IMR-90 (cell line): ENCODE measurements around the gene DYNC1LI2. TPM values are rescaled to one million over a fixed set of nuclear protein-coding genes. Genes with fewer than 3 reads are reported as not detected.

ENCODE experiments used
- ATAC-seq: fragments of 200-7000 bp; cut with Tn5 transposase; 2 replicates; pipeline ENCODE4 v1.9.1; 2020; ENCODE audit warnings: low read depth, mild to moderate bottlenecking, moderate library complexity
- BruUV-seq: library from RNA; stranded (reverse); fragments of 400-500 nt; replicated peaks from 2 replicates; lab custom pipeline; 2021; lab: Mats Ljungman, UMichigan
- CTCF ChIA-PET: fragments of 300-600 bp; formaldehyde crosslinking; extraction: SDS; loops from one replicate; lab custom pipeline; 2021; ENCODE audit warnings: antibody characterized with exemption; lab: Yijun Ruan, JAX
- POLR2A ChIA-PET: fragments of 300-600 bp; sonication (Branson Sonifier 250); formaldehyde crosslinking; loops from one replicate; lab custom pipeline; 2022; ENCODE audit warnings: antibody characterized with exemption; ENCODE audit not compliant: unreplicated experiment; lab: Charles Lee
- DNase-seq: peaks from one replicate; pipeline ENCODE4 v3.0.0; 2013
- H2AFZ ChIP-seq: replicated peaks from 2 replicates; pipeline ENCODE3; 2013; ENCODE audit warnings: low read length, mild to moderate bottlenecking; ENCODE audit not compliant: poor library complexity
- H2AK5ac ChIP-seq: 2 replicates; pipeline ENCODE4 v1.6.1; 2013; ENCODE audit warnings: low read depth, low read length, inconsistent platforms
- H2AK9ac ChIP-seq: replicated peaks from 2 replicates; pipeline ENCODE3; 2013; ENCODE audit warnings: mild to moderate bottlenecking, low read depth, low read length, moderate library complexity; ENCODE audit not compliant: poor library complexity
- H2BK120ac ChIP-seq: 2 replicates; pipeline ENCODE4 v1.6.1; 2013; ENCODE audit warnings: low read depth, low read length, inconsistent platforms
- H2BK15ac ChIP-seq: 3 replicates; pipeline ENCODE4 v1.6.1; 2013; ENCODE audit warnings: low read depth, low read length, inconsistent platforms
- H2BK20ac ChIP-seq: 2 replicates; pipeline ENCODE4 v1.6.1; 2013; ENCODE audit warnings: low read depth, mild to moderate bottlenecking, inconsistent platforms, low read length, moderate library complexity
- H2BK5ac ChIP-seq: 2 replicates; pipeline ENCODE4 v1.6.1; 2013; ENCODE audit warnings: mild to moderate bottlenecking, low read depth, low read length, inconsistent platforms; ENCODE audit not compliant: poor library complexity, severe bottlenecking
- H3K14ac ChIP-seq: replicated peaks from 2 replicates; pipeline ENCODE4 v1.6.1; 2013; ENCODE audit warnings: low read depth, low read length, inconsistent platforms
- H3K18ac ChIP-seq: 2 replicates; pipeline ENCODE4 v1.6.1; 2013; ENCODE audit warnings: low read depth, low read length, control low read depth
- H3K23ac ChIP-seq: 2 replicates; pipeline ENCODE4 v1.6.1; 2013; ENCODE audit warnings: low read depth, low read length, inconsistent platforms
- H3K27ac ChIP-seq: 2 replicates; pipeline ENCODE4 v1.5.1; 2013; ENCODE audit warnings: mild to moderate bottlenecking, control low read depth, low read length; ENCODE audit not compliant: insufficient read depth
- H3K27me3 ChIP-seq: 2 replicates; pipeline ENCODE4 v1.6.1; 2013; ENCODE audit warnings: low read length; ENCODE audit not compliant: control insufficient read depth, insufficient read depth
- H3K36me3 ChIP-seq: 2 replicates; pipeline ENCODE4 v1.6.1; 2013; ENCODE audit warnings: low read length, mixed read lengths; ENCODE audit not compliant: control insufficient read depth, insufficient read depth
- H3K4ac ChIP-seq: 2 replicates; pipeline ENCODE4 v1.6.1; 2013; ENCODE audit warnings: low read depth, low read length, inconsistent platforms
- H3K4me1 ChIP-seq: 2 replicates; pipeline ENCODE4 v1.6.1; 2013; ENCODE audit warnings: low read length, mixed read lengths; ENCODE audit not compliant: control insufficient read depth, insufficient read depth
- H3K4me2 ChIP-seq: 2 replicates; pipeline ENCODE4 v1.6.1; 2013; ENCODE audit warnings: low read depth, mild to moderate bottlenecking, control low read depth, low read length, moderate library complexity
- H3K4me3 ChIP-seq: 2 replicates; pipeline ENCODE4 v1.5.1; 2013; ENCODE audit warnings: low read depth, mild to moderate bottlenecking, control low read depth, low read length, moderate library complexity; ENCODE audit not compliant: insufficient read depth
- H3K56ac ChIP-seq: 2 replicates; pipeline ENCODE4 v1.6.1; 2013; ENCODE audit warnings: low read length, inconsistent platforms; ENCODE audit not compliant: insufficient read depth; ENCODE audit errors: extremely low read depth
- H3K79me1 ChIP-seq, 2 experiments: 2 replicates each; pipeline ENCODE4 v1.6.1; 2013; ENCODE audit warnings: low read length in 2 of 2, inconsistent platforms in 1 of 2, low read depth in 1 of 2
- H3K9ac ChIP-seq: 2 replicates; pipeline ENCODE4 v1.6.1; 2013; ENCODE audit warnings: low read depth, low read length, control low read depth
- H3K9me1 ChIP-seq: 2 replicates; pipeline ENCODE4 v1.6.1; 2013; ENCODE audit warnings: low read length, inconsistent platforms; ENCODE audit not compliant: insufficient read depth
- H3K9me3 ChIP-seq: 2 replicates; pipeline ENCODE4 v1.6.1; 2013; ENCODE audit warnings: low read length; ENCODE audit not compliant: control insufficient read depth, insufficient read depth
- H4K20me1 ChIP-seq: 2 replicates; pipeline ENCODE4 v1.6.1; 2013; ENCODE audit warnings: low read length, inconsistent platforms; ENCODE audit not compliant: insufficient read depth
- H4K5ac ChIP-seq: 2 replicates; pipeline ENCODE4 v1.6.1; 2013; ENCODE audit warnings: mild to moderate bottlenecking, low read depth, low read length, control low read depth
- H4K8ac ChIP-seq, 2 experiments: 2 replicates each; pipeline ENCODE4 v1.6.1; 2013; ENCODE audit warnings: low read depth in 2 of 2, low read length in 2 of 2, control low read depth in 1 of 2, inconsistent platforms in 1 of 2
- H4K91ac ChIP-seq: 2 replicates; pipeline ENCODE4 v1.6.1; 2013; ENCODE audit warnings: low read depth, low read length, inconsistent platforms; ENCODE audit not compliant: insufficient read depth
- BHLHE40 ChIP-seq: fragments of 150-350 bp; IDR thresholded peaks from 2 replicates; pipeline ENCODE4 v1.6.1; 2016; ENCODE audit warnings: mild to moderate bottlenecking, low read depth, low read length
- MAFK ChIP-seq: IDR thresholded peaks from 2 replicates; pipeline ENCODE4 v1.6.1; 2012; ENCODE audit warnings: low read depth, low read length, improper control_type of control experiment
- MXI1 ChIP-seq: IDR thresholded peaks from 2 replicates; pipeline ENCODE4 v1.6.1; 2012; ENCODE audit warnings: low read depth, mild to moderate bottlenecking, low read length, moderate library complexity, borderline replicate concordance
- SMC3 ChIP-seq: fragments of 150-350 bp; IDR thresholded peaks from 2 replicates; pipeline ENCODE4 v1.6.1; 2016; ENCODE audit warnings: low read depth, mild to moderate bottlenecking, antibody characterized with exemption, low read length, moderate library complexity
- USF2 ChIP-seq: fragments of 150-350 bp; IDR thresholded peaks from 2 replicates; pipeline ENCODE4 v1.6.1; 2017; ENCODE audit warnings: mild to moderate bottlenecking, antibody characterized with exemption, low read length, low read depth
- WGBS, 2 experiments: methylation state at CpG; one replicate each; pipeline versions ENCODE4 v1.1.5 to v1.1.7; 2013; ENCODE audit warnings: missing lambda C conversion rate in 2 of 2; ENCODE audit not compliant: insufficient read length in 1 of 2; ENCODE audit errors: extremely low coverage in 2 of 2; 5-methylcytosine and 5-hydroxymethylcytosine counted together
- dilution Hi-C: fragments of 300-500 bp; cut with HindIII; formaldehyde crosslinking; loops from one replicate; pipeline ENCODE4 v1.14.3; 2018; ENCODE audit warnings: low sequenced_read_pairs; ENCODE audit not compliant: unreplicated experiment
- in situ Hi-C: fragments of 300-500 bp; cut with MboI; formaldehyde crosslinking; loops from 3 replicates; pipeline ENCODE4 v1.14.3; 2019; ENCODE audit warnings: low sequenced_read_pairs, inconsistent platforms, mixed read lengths
- intact Hi-C: fragments of 100-400 bp; cut with micrococcal nuclease; formaldehyde crosslinking; loops from 2 replicates; pipeline ENCODE4 v1.10.0; 2022
- polyA plus RNA-seq, 3 experiments: library from polyadenylated mRNA; depleted of rRNA; stranded (reverse); fragments of >200 nt; gene quantifications; 2 replicates each; pipeline ENCODE4 v1.2.3, GENCODE V29; 2012; ENCODE audit warnings: low replicate concordance in 1 of 3
- total RNA-seq: library from RNA; depleted of rRNA; stranded (reverse); fragments of >200 nt; gene quantifications from 2 replicates; pipeline ENCODE4 v1.2.3, GENCODE V29; 2012

Gene DYNC1LI2
- total and polyA plus RNA-seq, 2 of the 4 experiments (the other 2 are of a cell fraction): 65.3 to 88.4 TPM

GRCh38 chr16:66746048-66746447 is 5.4 kb downstream of the DYNC1LI2 start (continued):
- TF ChIP-seq SMC3: no peak

GRCh38 chr16:66741950-66742808 is 9.2 kb downstream of the DYNC1LI2 start:
- no TSS peak for BruUV-seq

More at GRCh38 chr16:66741950-66742808, 9.2 kb downstream of the DYNC1LI2 start:
- Histone ChIP-seq H3K23ac (peak overlapping the region; percentile 41; the same call in 1 of the 2 replicates), H3K9ac (peak overlapping the region; percentile 47), H2BK120ac (no peak overlapping the region), H3K56ac (no peak overlapping the region), H4K5ac (peak overlapping the region; percentile 56; the same call in 1 of the 2 replicates), H3K4me2 (peak overlapping the region; percentile 47), H2BK5ac (peak overlapping the region; percentile 51), H3K14ac (peak overlapping the region; percentile 41), H3K4me3 (no peak overlapping the region), H3K18ac (peak overlapping the region; percentile 18; the same call in 1 of the 2 replicates), H2BK15ac (no peak overlapping the region), H4K91ac (peak overlapping the region; percentile 70), H3K79me1 (peaks cover 36 to 80% of the 10 kb centered on the region in 2 experiments), H4K20me1 (peaks cover 75% of the 10 kb centered on the region), H3K36me3 (peaks cover 48% of the 10 kb centered on the region), H2BK20ac (no peak overlapping the region), H2AFZ (no peak overlapping the region), H4K8ac (peak overlapping the region in 1 of 2 experiments; percentile 59; a peak in 1 of 4 replicates), H3K4me1 (peaks cover 13% of the 10 kb centered on the region), H3K4ac (peak overlapping the region; percentile 82), H2AK5ac (peak overlapping the region; percentile 54; the same call in 1 of the 2 replicates), H3K27me3 (no peaks in the 10 kb centered on the region), H2AK9ac (no peak overlapping the region), H3K27ac (peak overlapping the region; percentile 66; the same call in 1 of the 2 replicates), H3K9me3 (no peaks in the 10 kb centered on the region), H3K9me1 (peaks cover 9% of the 10 kb centered on the region; the same call in 1 of the 2 replicates)
- intact Hi-C loops (loop anchor here (5.0 to 10.0 kb wide), 2 partner anchors 135 to 337 kb away; no protein-coding TSS in a partner anchor), in situ Hi-C loops (no loop called here), dilution Hi-C loops (no loop called here)
- DNase-seq (peak; percentile 40), ATAC-seq (peak; percentile 30; the same call in 1 of the 2 replicates)
- 65% methylated on average over 3 of the region's 10 CpGs; no CpG with 5 or more reads in 1 of the 2 experiments for WGBS, 2 experiments
- CTCF ChIA-PET: interaction anchor here (0.5 to 2.6 kb wide), 3 partner anchors 9 to 81 kb away, joined by 3 to 9 read pairs (median 3); partner anchors contain the start of gene DYNC1LI2
- POLR2A ChIA-PET: interaction anchor here (0.6 kb wide), 1 partner anchor 124 kb away, joined by 11 read pairs; no protein-coding TSS in a partner anchor
- TF ChIP-seq SMC3 (no peak), MXI1 (no peak), MAFK (no peak), USF2 (no peak), BHLHE40 (no peak)
